Right ventricle myocardium superior (tissue), 1 donor: ENCODE measurements around the gene MYH3. TPM values are rescaled to one million over a fixed set of nuclear protein-coding genes. Genes with fewer than 3 reads are reported as not detected.
A peak's percentile ranks its signal among the peaks of the same experiment; 100 is the strongest.

Experiments used
- ATAC-seq: fragments of 200-7000 bp; cut with Tn5 transposase; one replicate; pipeline ENCODE4 v1.9.1; 2020; ENCODE audit warnings: mild to moderate bottlenecking; ENCODE audit not compliant: poor library complexity
- DNase-seq: peaks from one replicate; pipeline ENCODE4 v3.0.0-alpha.2; 2020
- intact Hi-C: fragments of 100-400 bp; cut with DNase I; formaldehyde crosslinking; loops from one replicate; pipeline ENCODE4 v1.11.2; 2022
- total RNA-seq: library from RNA; stranded (reverse); fragmentation: NEBNext Ultra II Directional; extraction: Animal tissue kit (Norgen Biotek cat#: 25700); gene quantifications from one replicate; pipeline ENCODE4 v1.2.1, GENCODE V29; 2021
- donor health status: DM: no; HTN: yes; CAD: no; lungs with severe emphysema.

The MYH3 gene
- total RNA-seq, 1 donor from 2014 or later, result 0.22 TPM

GRCh38 chr17:10621397-10621796, 35.7 kb downstream of the MYH3 start:
- DNase-seq (no peak), ATAC-seq (no peak)
- intact Hi-C loops, result no loop called here

GRCh38 chr17:10620823-10621222, 36.3 kb downstream of the MYH3 start:
- intact Hi-C loops, result no loop called here
- no peak for ATAC-seq
- DNase-seq, result no peak

- ATAC-seq, result peak; percentile 92
- DNase-seq, result peak; percentile 62
- intact Hi-C loops, result loop anchor here (10.0 kb wide), 2 partner anchors 283 to 323 kb away; no protein-coding TSS in a partner anchor
These were observed 38.9 kb downstream of the MYH3 start for GRCh38 chr17:10618202-10618635.

- ATAC-seq (no peak), DNase-seq (no peak)
- intact Hi-C loops, result loop anchor here (10.0 kb wide), 2 partner anchors 282 to 322 kb away; no protein-coding TSS in a partner anchor
These were observed 40.0 kb downstream of the MYH3 start for GRCh38 chr17:10617120-10617505.

GRCh38 chr17:10616502-10617119, 40.5 kb downstream of the MYH3 start:
- intact Hi-C loops, result loop anchor here (10.0 kb wide), 2 partner anchors 282 to 322 kb away; no protein-coding TSS in a partner anchor
- ATAC-seq (peak; percentile 70), DNase-seq (peak; percentile 86)

GRCh38 chr17:10614536-10615155, 42.5 kb downstream of the MYH3 start:
- peak; percentile 75 for ATAC-seq
- intact Hi-C loops, result loop anchor here (5.0 to 10.0 kb wide), 3 partner anchors 280 to 687 kb away; no protein-coding TSS in a partner anchor
- no peak for DNase-seq

GRCh38 chr17:10613775-10614513, 43.2 kb downstream of the MYH3 start:
- DNase-seq, result no peak
- intact Hi-C loops, result loop anchor here (5.0 to 10.0 kb wide), 3 partner anchors 279 to 687 kb away; no protein-coding TSS in a partner anchor
- peak; percentile 56 for ATAC-seq

- no peak for DNase-seq
- ATAC-seq, result no peak
- intact Hi-C loops, result loop anchor here (5.0 to 10.0 kb wide), 3 partner anchors 278 to 686 kb away; no protein-coding TSS in a partner anchor
These were observed 44.0 kb downstream of the MYH3 start for GRCh38 chr17:10612957-10613744.

- intact Hi-C loops, result loop anchor here (5.0 to 10.0 kb wide), 3 partner anchors 276 to 684 kb away; no protein-coding TSS in a partner anchor
- no peak for DNase-seq
- ATAC-seq, result no peak
These were observed 46.2 kb downstream of the MYH3 start for GRCh38 chr17:10610884-10611283.

- intact Hi-C loops, result no loop called here
- ATAC-seq, result no peak
- DNase-seq, result no peak
These were observed 48.9 kb downstream of the MYH3 start for GRCh38 chr17:10608244-10608643.

- intact Hi-C loops, result no loop called here
- ATAC-seq (no peak), DNase-seq (no peak)
These were observed 51.0 kb downstream of the MYH3 start for GRCh38 chr17:10606110-10606509.

- intact Hi-C loops, result no loop called here
These were observed 51.8 kb downstream of the MYH3 start for GRCh38 chr17:10605221-10605783.

GRCh38 chr17:10604521-10604920, 52.6 kb downstream of the MYH3 start:
- DNase-seq, result no peak
- intact Hi-C loops, result no loop called here
- no peak for ATAC-seq

More at GRCh38 chr17:10605221-10605783, 51.8 kb downstream of the MYH3 start:
- ATAC-seq (no peak), DNase-seq (no peak)

GRCh38 chr17:10603931-10604330, 53.2 kb downstream of the MYH3 start:
- DNase-seq, result no peak
- intact Hi-C loops, result no loop called here
- ATAC-seq, result no peak

- ATAC-seq, result no peak
- intact Hi-C loops, result no loop called here
- no peak for DNase-seq
These were observed 56.5 kb downstream of the MYH3 start for GRCh38 chr17:10600571-10600970.

GRCh38 chr17:10598621-10599020, 58.5 kb downstream of the MYH3 start:
- DNase-seq, result no peak
- intact Hi-C loops, result no loop called here
- no peak for ATAC-seq

- no peak for DNase-seq
- no peak for ATAC-seq
- intact Hi-C loops, result no loop called here
These were observed 67.5 kb downstream of the MYH3 start for GRCh38 chr17:10589553-10590145.

- no peak for ATAC-seq
- intact Hi-C loops, result no loop called here
- DNase-seq, result no peak
These were observed 71.6 kb downstream of the MYH3 start for GRCh38 chr17:10585529-10585928.
